ENCODE data around the gene HSDL2.

DNA sequence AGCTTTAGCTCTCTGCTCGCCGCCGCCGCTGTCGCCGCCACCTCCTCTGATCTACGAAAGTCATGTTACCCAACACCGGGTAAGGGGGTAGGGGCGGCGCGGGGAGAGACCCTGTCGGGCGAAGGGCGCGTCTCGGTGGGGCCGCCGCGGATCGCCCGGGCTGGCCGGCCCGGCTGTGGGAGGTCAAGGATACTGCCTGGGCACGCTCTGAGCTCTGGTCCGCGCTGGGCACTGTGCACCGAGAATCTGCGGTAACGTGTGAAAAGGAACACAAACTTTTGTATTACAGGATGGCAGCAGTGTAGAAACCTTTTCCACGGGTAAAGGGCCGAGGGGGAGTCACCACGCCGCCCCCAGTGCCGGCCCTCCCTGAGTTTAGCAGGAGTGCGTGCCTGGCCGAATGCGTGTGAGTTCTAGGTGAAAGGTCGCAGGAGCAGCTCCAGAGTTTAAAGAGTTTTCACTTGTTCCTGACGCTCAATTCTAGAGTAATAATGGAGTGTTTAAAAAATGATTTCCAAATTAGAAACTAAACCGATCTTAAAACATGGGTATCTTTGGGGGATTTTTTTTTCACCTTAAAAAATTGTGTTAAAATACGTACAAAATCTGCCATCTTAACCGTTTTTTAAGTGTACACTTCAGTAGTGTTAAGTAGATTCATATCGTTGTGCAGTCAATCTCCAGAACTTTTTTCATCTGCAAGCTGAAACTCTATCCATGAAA lies at the start of gene HSDL2:
- TF ChIP-seq, protein P1, sequence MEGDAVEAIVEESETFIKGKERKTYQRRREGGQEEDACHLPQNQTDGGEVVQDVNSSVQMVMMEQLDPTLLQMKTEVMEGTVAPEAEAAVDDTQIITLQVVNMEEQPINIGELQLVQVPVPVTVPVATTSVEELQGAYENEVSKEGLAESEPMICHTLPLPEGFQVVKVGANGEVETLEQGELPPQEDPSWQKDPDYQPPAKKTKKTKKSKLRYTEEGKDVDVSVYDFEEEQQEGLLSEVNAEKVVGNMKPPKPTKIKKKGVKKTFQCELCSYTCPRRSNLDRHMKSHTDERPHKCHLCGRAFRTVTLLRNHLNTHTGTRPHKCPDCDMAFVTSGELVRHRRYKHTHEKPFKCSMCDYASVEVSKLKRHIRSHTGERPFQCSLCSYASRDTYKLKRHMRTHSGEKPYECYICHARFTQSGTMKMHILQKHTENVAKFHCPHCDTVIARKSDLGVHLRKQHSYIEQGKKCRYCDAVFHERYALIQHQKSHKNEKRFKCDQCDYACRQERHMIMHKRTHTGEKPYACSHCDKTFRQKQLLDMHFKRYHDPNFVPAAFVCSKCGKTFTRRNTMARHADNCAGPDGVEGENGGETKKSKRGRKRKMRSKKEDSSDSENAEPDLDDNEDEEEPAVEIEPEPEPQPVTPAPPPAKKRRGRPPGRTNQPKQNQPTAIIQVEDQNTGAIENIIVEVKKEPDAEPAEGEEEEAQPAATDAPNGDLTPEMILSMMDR (IDR thresholded peaks at IDR 0.05): no peak
- TF ChIP-seq POLR2A (IDR thresholded peaks at IDR 0.05): no peak

All from heart left ventricle (tissue), 13 donors.